ENCODE results near the gene CFAP68.

CFAP68 gene

GRCh38 chr11:111908639-111909305 is 29.4 kb downstream of the CFAP68 start:
- H3K36me3 ChIP-seq (ENCODE audit: control insufficient read depth in 4 of 4, insufficient read depth in 4 of 4, low read length in 3 of 4): no peaks in the 10 kb centered on the region
- no peak for DNase-seq
- peaks cover 9 to 40% (median 24%) of the 10 kb centered on the region in 5 experiments for H3K27me3 ChIP-seq (replicated peaks in 2 of 5; ENCODE audit: control insufficient read depth in 4 of 5, insufficient read depth in 5 of 5, low read length in 4 of 5)
- peaks cover 0 to 3% (median 0%) of the 10 kb centered on the region in 5 experiments for H3K9me3 ChIP-seq (ENCODE audit: control extremely low read depth in 1 of 5, control insufficient read depth in 4 of 5, insufficient read depth in 2 of 5, low read depth in 1 of 5, low read length in 4 of 5)
- no peak overlapping the region for H3K27ac ChIP-seq (ENCODE audit: insufficient read depth in 1 of 2, low read depth in 1 of 2, low read length in 2 of 2, poor library complexity in 1 of 2, severe bottlenecking in 2 of 2)
- H3K4me1 ChIP-seq (ENCODE audit: control extremely low read depth in 1 of 4, control insufficient read depth in 4 of 4, insufficient read depth in 4 of 4, low read length in 3 of 4): no peaks in the 10 kb centered on the region
- WGBS (ENCODE audit: insufficient coverage): 92% methylated on average over 5 of the region's 5 CpGs
- CTCF ChIA-PET: interaction anchor here (2.2 kb wide), 1 partner anchor 16 kb away, joined by 6 read pairs; no protein-coding TSS in a partner anchor
- POLR2A ChIA-PET: no interaction called here
- no peak overlapping the region for H3K4me3 ChIP-seq (ENCODE audit: control insufficient read depth in 1 of 7, extremely low read depth in 1 of 7, insufficient read depth in 4 of 7, low read depth in 2 of 7, low read length in 6 of 7)

GRCh38 chr11:111909378-111909777 is 30.0 kb downstream of the CFAP68 start:
- Histone ChIP-seq H3K9me3 (ENCODE audit: control extremely low read depth in 1 of 5, control insufficient read depth in 4 of 5, insufficient read depth in 2 of 5, low read depth in 1 of 5, low read length in 4 of 5) (peaks cover 0 to 3% (median 0%) of the 10 kb centered on the region in 5 experiments), H3K36me3 (ENCODE audit: control insufficient read depth in 4 of 4, insufficient read depth in 4 of 4, low read length in 3 of 4) (no peaks in the 10 kb centered on the region), H3K4me1 (ENCODE audit: control extremely low read depth in 1 of 4, control insufficient read depth in 4 of 4, insufficient read depth in 4 of 4, low read length in 3 of 4) (no peaks in the 10 kb centered on the region), H3K27me3 (replicated peaks in 2 of 5; ENCODE audit: control insufficient read depth in 4 of 5, insufficient read depth in 5 of 5, low read length in 4 of 5) (peaks cover 14 to 46% (median 29%) of the 10 kb centered on the region in 5 experiments), H3K27ac (ENCODE audit: insufficient read depth in 1 of 2, low read depth in 1 of 2, low read length in 2 of 2, poor library complexity in 1 of 2, severe bottlenecking in 2 of 2) (no peak overlapping the region), H3K4me3 (ENCODE audit: control insufficient read depth in 1 of 7, extremely low read depth in 1 of 7, insufficient read depth in 4 of 7, low read depth in 2 of 7, low read length in 6 of 7) (no peak overlapping the region)
- CTCF ChIA-PET: interaction anchor here (2.2 kb wide), 1 partner anchor 15 kb away, joined by 6 read pairs; no protein-coding TSS in a partner anchor
- DNase-seq: no peak
- POLR2A ChIA-PET: no interaction called here
- 100% methylated on average over 4 of the region's 5 CpGs for WGBS (ENCODE audit: insufficient coverage)

- no peaks in the 10 kb centered on the region for H3K4me1 ChIP-seq (ENCODE audit: control extremely low read depth in 1 of 4, control insufficient read depth in 4 of 4, insufficient read depth in 4 of 4, low read length in 3 of 4)
- ChIA-PET CTCF (interaction anchor here (0.7 to 2.2 kb wide), 3 partner anchors 13 to 206 kb away, joined by 3 to 6 read pairs (median 3); no protein-coding TSS in a partner anchor), POLR2A (interaction anchor here (1.2 kb wide), 1 partner anchor 15 kb away, joined by 4 read pairs; no protein-coding TSS in a partner anchor)
- WGBS (ENCODE audit: insufficient coverage): 92% methylated on average over 7 of the region's 9 CpGs
- H3K27ac ChIP-seq (ENCODE audit: insufficient read depth in 1 of 2, low read depth in 1 of 2, low read length in 2 of 2, poor library complexity in 1 of 2, severe bottlenecking in 2 of 2): no peak overlapping the region
- peaks cover 16 to 55% (median 31%) of the 10 kb centered on the region in 5 experiments for H3K27me3 ChIP-seq (replicated peaks in 2 of 5; ENCODE audit: control insufficient read depth in 4 of 5, insufficient read depth in 5 of 5, low read length in 4 of 5)
- no peaks in the 10 kb centered on the region for H3K36me3 ChIP-seq (ENCODE audit: control insufficient read depth in 4 of 4, insufficient read depth in 4 of 4, low read length in 3 of 4)
- no peak overlapping the region for H3K4me3 ChIP-seq (ENCODE audit: control insufficient read depth in 1 of 7, extremely low read depth in 1 of 7, insufficient read depth in 4 of 7, low read depth in 2 of 7, low read length in 6 of 7)
- no peak for DNase-seq
- H3K9me3 ChIP-seq (ENCODE audit: control extremely low read depth in 1 of 5, control insufficient read depth in 4 of 5, insufficient read depth in 2 of 5, low read depth in 1 of 5, low read length in 4 of 5): no peaks in the 10 kb centered on the region
Measured at GRCh38 chr11:111910676-111911562, 31.6 kb downstream of the CFAP68 start.

- no peak for DNase-seq
- no peaks in the 10 kb centered on the region for H3K36me3 ChIP-seq (ENCODE audit: control insufficient read depth in 4 of 4, insufficient read depth in 4 of 4, low read length in 3 of 4)
- POLR2A ChIA-PET: interaction anchor here (1.2 kb wide), 1 partner anchor 15 kb away, joined by 4 read pairs; no protein-coding TSS in a partner anchor
- peak within 1 kb of the TSS in 1 of 7 experiments; percentile 19 for H3K4me3 ChIP-seq (ENCODE audit: control insufficient read depth in 1 of 7, extremely low read depth in 1 of 7, insufficient read depth in 4 of 7, low read depth in 2 of 7, low read length in 6 of 7)
- WGBS (ENCODE audit: insufficient coverage): 73% methylated on average over 13 of the region's 17 CpGs
- H3K4me1 ChIP-seq (ENCODE audit: control extremely low read depth in 1 of 4, control insufficient read depth in 4 of 4, insufficient read depth in 4 of 4, low read length in 3 of 4): no peaks in the 10 kb centered on the region
- no peaks in the 10 kb centered on the region for H3K9me3 ChIP-seq (ENCODE audit: control extremely low read depth in 1 of 5, control insufficient read depth in 4 of 5, insufficient read depth in 2 of 5, low read depth in 1 of 5, low read length in 4 of 5)
- CTCF ChIA-PET: interaction anchor here (0.6 to 1.0 kb wide), 3 partner anchors 15 to 72 kb away, joined by 3 to 4 read pairs (median 3); no protein-coding TSS in a partner anchor
- H3K27ac ChIP-seq (ENCODE audit: insufficient read depth in 1 of 2, low read depth in 1 of 2, low read length in 2 of 2, poor library complexity in 1 of 2, severe bottlenecking in 2 of 2): no peak within 1 kb of the TSS
- peaks cover 16 to 59% (median 31%) of the 10 kb centered on the region in 5 experiments for H3K27me3 ChIP-seq (replicated peaks in 2 of 5; ENCODE audit: control insufficient read depth in 4 of 5, insufficient read depth in 5 of 5, low read length in 4 of 5)
Measured at GRCh38 chr11:111911563-111912401, 32.4 kb downstream of the CFAP68 start, which contains the start of gene CRYAB. CRYAB (minus strand) TSS chr11:111911770; CDS start chr11:111911724, 46 bp downstream.

GRCh38 chr11:111912535-111912934 is 33.2 kb downstream of the CFAP68 start, which contains the start of gene HSPB2:
HSPB2 (plus strand) TSS chr11:111912734; CDS start chr11:111912830, 96 bp downstream.
- no peak for DNase-seq
- Histone ChIP-seq H3K4me3 (ENCODE audit: control insufficient read depth in 1 of 7, extremely low read depth in 1 of 7, insufficient read depth in 4 of 7, low read depth in 2 of 7, low read length in 6 of 7) (peak within 1 kb of the TSS in 1 of 7 experiments; percentile 19), H3K4me1 (ENCODE audit: control extremely low read depth in 1 of 4, control insufficient read depth in 4 of 4, insufficient read depth in 4 of 4, low read length in 3 of 4) (no peaks in the 10 kb centered on the region), H3K27ac (ENCODE audit: insufficient read depth in 1 of 2, low read depth in 1 of 2, low read length in 2 of 2, poor library complexity in 1 of 2, severe bottlenecking in 2 of 2) (no peak within 1 kb of the TSS), H3K36me3 (ENCODE audit: control insufficient read depth in 4 of 4, insufficient read depth in 4 of 4, low read length in 3 of 4) (no peaks in the 10 kb centered on the region), H3K9me3 (ENCODE audit: control extremely low read depth in 1 of 5, control insufficient read depth in 4 of 5, insufficient read depth in 2 of 5, low read depth in 1 of 5, low read length in 4 of 5) (no peaks in the 10 kb centered on the region), H3K27me3 (replicated peaks in 2 of 5; ENCODE audit: control insufficient read depth in 4 of 5, insufficient read depth in 5 of 5, low read length in 4 of 5) (peaks cover 16 to 59% (median 31%) of the 10 kb centered on the region in 5 experiments)
- ChIA-PET CTCF (interaction anchor here (0.6 to 0.7 kb wide), 2 partner anchors 16 to 71 kb away, joined by 3 to 4 read pairs; no protein-coding TSS in a partner anchor), POLR2A (interaction anchor here (1.2 kb wide), 1 partner anchor 14 kb away, joined by 4 read pairs; no protein-coding TSS in a partner anchor)
- 8% methylated on average over 9 of the region's 26 CpGs for WGBS (ENCODE audit: insufficient coverage)

Measured in common myeloid progenitor, CD34-positive (primary cell).